Fibroblast of lung (primary cell): ENCODE data around the gene TAS2R1. TPM values are rescaled to one million over a fixed set of nuclear protein-coding genes. Genes with fewer than 3 reads are reported as not detected.

ENCODE experiments used
- DNase-seq, 2 donors: peaks; one replicate each; pipeline versions ENCODE4 v3.0.0 to v3.0.0-alpha.2; 2010; ENCODE audit warnings: low read depth in 2 of 2
- H2AFZ ChIP-seq: 2 replicates; pipeline ENCODE4 v1.5.1; 2012; ENCODE audit warnings: low read length, control low read depth, inconsistent platforms
- H3K27ac ChIP-seq: 2 replicates; pipeline ENCODE4 v1.5.1; 2011; ENCODE audit warnings: low read length, control low read depth; ENCODE audit not compliant: insufficient read depth
- H3K27me3 ChIP-seq: 2 replicates; pipeline ENCODE4 v1.5.1; 2011; ENCODE audit warnings: mild to moderate bottlenecking, low read length; ENCODE audit not compliant: control insufficient read depth, insufficient read depth
- H3K36me3 ChIP-seq: 2 replicates; pipeline ENCODE4 v1.5.1; 2011; ENCODE audit warnings: low read length; ENCODE audit not compliant: control insufficient read depth, insufficient read depth
- H3K4me1 ChIP-seq: 2 replicates; pipeline ENCODE4 v1.5.1; 2011; ENCODE audit warnings: low read length; ENCODE audit not compliant: control insufficient read depth, insufficient read depth; ENCODE audit errors: extremely low read depth
- H3K4me2 ChIP-seq: 2 replicates; pipeline ENCODE4 v1.5.1; 2011; ENCODE audit warnings: low read length, control low read depth; ENCODE audit not compliant: insufficient read depth; ENCODE audit errors: extremely low read depth
- H3K4me3 ChIP-seq, 4 experiments: fragments of 200-600 bp in 1 of 4; sonication (generic) in 1 of 4; replicated peaks in 1 of 4; 2 replicates each; pipeline ENCODE4 v1.5.1; 2011 to 2016; ENCODE audit warnings: low read length in 4 of 4, low read depth in 3 of 4, mild to moderate bottlenecking in 3 of 4, control low read depth in 2 of 4, inconsistent platforms in 1 of 4, mixed read lengths in 1 of 4; ENCODE audit not compliant: insufficient read depth in 1 of 4; ENCODE audit errors: control extremely low read depth in 1 of 4
- H3K79me2 ChIP-seq: 2 replicates; pipeline ENCODE4 v1.5.1; 2012; ENCODE audit warnings: mild to moderate bottlenecking, low read length, inconsistent platforms; ENCODE audit not compliant: control insufficient read depth, insufficient read depth
- H3K9ac ChIP-seq: 2 replicates; pipeline ENCODE4 v1.5.1; 2011; ENCODE audit warnings: mild to moderate bottlenecking, low read length, control low read depth; ENCODE audit not compliant: insufficient read depth
- H3K9me3 ChIP-seq: 2 replicates; pipeline ENCODE4 v1.5.1; 2012; ENCODE audit warnings: low read depth, low read length; ENCODE audit not compliant: control insufficient read depth, insufficient read depth
- H4K20me1 ChIP-seq: 2 replicates; pipeline ENCODE4 v1.5.1; 2011; ENCODE audit warnings: low read length; ENCODE audit not compliant: control insufficient read depth, insufficient read depth; ENCODE audit errors: extremely low read depth
- CTCF ChIP-seq, 2 donors: IDR thresholded peaks in 1 of 2; conservative IDR thresholded peaks in 1 of 2; 1 replicate in 1 of 2; 2 replicates in 1 of 2; pipeline ENCODE4 v1.5.1; 2011 to 2012; ENCODE audit warnings: low read length in 2 of 2, control low read depth in 1 of 2, inconsistent platforms in 1 of 2, low read depth in 1 of 2, mild to moderate bottlenecking in 1 of 2
- EZH2 ChIP-seq: IDR thresholded peaks from 2 replicates; pipeline ENCODE4 v1.5.1; 2012; ENCODE audit warnings: low read length, control low read depth, mild to moderate bottlenecking; ENCODE audit errors: missing control alignments
- polyA plus RNA-seq, 2 donors: library from polyadenylated mRNA; depleted of rRNA in 1 of 2; stranded (reverse) in 1 of 2; unstranded in 1 of 2; fragments of >200 nt; gene quantifications; 2 replicates each; pipeline ENCODE4 v1.2.1, GENCODE V29; 2011 to 2012; ENCODE audit warnings: missing spikeins in 1 of 2
- total RNA-seq: library from RNA; depleted of rRNA; stranded (reverse); fragments of >200 nt; gene quantifications from 2 replicates; pipeline ENCODE4 v1.2.1, GENCODE V29; 2014

TAS2R1 gene
- total and polyA plus RNA-seq, 2 donors (not counting 1 experiment from before 2014, with no cell fraction given): 0.18 TPM; not detected in 1

GRCh38 chr5:9610969-9611368, 19.2 kb downstream of the TAS2R1 start:
- H3K9ac ChIP-seq: no peak overlapping the region
- DNase-seq: no peak
- H3K27ac ChIP-seq: no peak overlapping the region
- no peaks in the 10 kb centered on the region for H3K27me3 ChIP-seq
- no peak overlapping the region for H3K4me2 ChIP-seq
- no peaks in the 10 kb centered on the region for H3K9me3 ChIP-seq
- H2AFZ ChIP-seq: no peak overlapping the region
- no peak overlapping the region for H3K4me3 ChIP-seq
- no peaks in the 10 kb centered on the region for H3K4me1 ChIP-seq
- H3K79me2 ChIP-seq: no peaks in the 10 kb centered on the region
- H3K36me3 ChIP-seq: no peaks in the 10 kb centered on the region
- H4K20me1 ChIP-seq: no peaks in the 10 kb centered on the region
- TF ChIP-seq CTCF (conservative IDR thresholded peaks at IDR 0.05 in 1 of 2, IDR thresholded peaks at IDR 0.05 in 1 of 2; ENCODE audit: low read depth in 1 of 2, low read length in 2 of 2) (no peak), EZH2 (no peak)

- Histone ChIP-seq H3K9me3 (no peaks in the 10 kb centered on the region), H3K9ac (no peak overlapping the region), H2AFZ (no peak overlapping the region), H3K27me3 (no peaks in the 10 kb centered on the region), H3K27ac (no peak overlapping the region), H3K4me2 (no peak overlapping the region), H3K79me2 (no peaks in the 10 kb centered on the region), H4K20me1 (no peaks in the 10 kb centered on the region), H3K4me1 (no peaks in the 10 kb centered on the region), H3K36me3 (no peaks in the 10 kb centered on the region), H3K4me3 (no peak overlapping the region)
- no peak for TF ChIP-seq CTCF (conservative IDR thresholded peaks at IDR 0.05 in 1 of 2, IDR thresholded peaks at IDR 0.05 in 1 of 2; ENCODE audit: low read depth in 1 of 2, low read length in 2 of 2)
- no peak for TF ChIP-seq EZH2
- no peak for DNase-seq
Observed at GRCh38 chr5:9610364-9610763, 19.8 kb downstream of the TAS2R1 start.

GRCh38 chr5:9608093-9608492, 22.1 kb downstream of the TAS2R1 start:
- no peak overlapping the region for H3K9ac ChIP-seq
- H3K4me2 ChIP-seq: no peak overlapping the region
- TF ChIP-seq EZH2 (no peak), CTCF (conservative IDR thresholded peaks at IDR 0.05 in 1 of 2, IDR thresholded peaks at IDR 0.05 in 1 of 2; ENCODE audit: low read depth in 1 of 2, low read length in 2 of 2) (no peak)
- no peak for DNase-seq
- no peak overlapping the region for H2AFZ ChIP-seq
- H4K20me1 ChIP-seq: no peaks in the 10 kb centered on the region
- H3K79me2 ChIP-seq: no peaks in the 10 kb centered on the region
- H3K27me3 ChIP-seq: no peaks in the 10 kb centered on the region
- no peaks in the 10 kb centered on the region for H3K4me1 ChIP-seq
- H3K27ac ChIP-seq: no peak overlapping the region
- no peaks in the 10 kb centered on the region for H3K36me3 ChIP-seq
- no peak overlapping the region for H3K4me3 ChIP-seq
- H3K9me3 ChIP-seq: no peaks in the 10 kb centered on the region
